Measurements from ENCODE around the gene PTPRE. TPM values are rescaled to one million over a fixed set of nuclear protein-coding genes. Genes with fewer than 3 reads are reported as not detected.

Gene PTPRE
- total and polyA plus RNA-seq, 2 of the 4 experiments (the other 2 are of a cell fraction), result 0.34 to 0.54 TPM

DNA sequence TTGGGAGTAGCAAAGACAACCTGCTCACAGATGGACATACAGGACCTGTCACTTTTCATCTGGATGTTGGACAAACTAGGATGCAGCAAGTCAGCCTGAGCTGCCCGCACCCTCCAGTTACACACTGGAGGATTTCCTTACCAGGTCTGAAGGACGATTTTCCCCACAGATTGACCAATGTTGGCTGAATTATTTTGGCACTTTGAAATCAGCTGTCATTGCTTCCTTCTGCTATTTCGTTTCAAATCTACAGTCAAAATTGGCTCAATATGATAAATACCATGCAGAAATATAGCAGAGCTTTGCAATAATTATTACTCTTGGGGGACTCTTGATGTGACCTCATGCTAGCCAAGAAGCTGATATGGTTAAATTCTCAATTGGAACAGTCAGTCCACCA lies 16.7 kb upstream of the PTPRE start:
- intact Hi-C loops (cut with micrococcal nuclease) (no loop called here), in situ Hi-C loops (cut with MboI; ENCODE audit: low sequenced_read_pairs) (no loop called here), dilution Hi-C loops (cut with HindIII; ENCODE audit: low sequenced_read_pairs, unreplicated experiment) (no loop called here)
- BruUV-seq (replicated peaks), result no TSS peak
- H2BK15ac ChIP-seq (ENCODE audit: low read depth, low read length), result no peak overlapping the region
- H3K14ac ChIP-seq (replicated peaks; ENCODE audit: low read depth, low read length), result no peak overlapping the region
- no peak overlapping the region for H3K9ac ChIP-seq (ENCODE audit: low read depth, low read length)
- no peak overlapping the region for H3K56ac ChIP-seq (ENCODE audit: extremely low read depth, insufficient read depth, low read length)
- H3K4me1 ChIP-seq (ENCODE audit: control insufficient read depth, insufficient read depth, low read length), result no peaks in the 10 kb centered on the region
- no peak overlapping the region for H3K18ac ChIP-seq (ENCODE audit: low read depth, low read length)
- no peaks in the 10 kb centered on the region for H3K9me1 ChIP-seq (ENCODE audit: insufficient read depth, low read length)
- H3K9me3 ChIP-seq (ENCODE audit: control insufficient read depth, insufficient read depth, low read length), result no peaks in the 10 kb centered on the region
- H2AK5ac ChIP-seq (ENCODE audit: low read depth, low read length), result no peak overlapping the region
- ATAC-seq (ENCODE audit: low read depth) (no peak), DNase-seq (no peak)
- no peaks in the 10 kb centered on the region for H3K36me3 ChIP-seq (ENCODE audit: control insufficient read depth, insufficient read depth, low read length)
- TF ChIP-seq POLR2A (IDR thresholded peaks at IDR 0.05; ENCODE audit: low read depth, low read length), result no peak
- TF ChIP-seq NFE2L2 (IDR thresholded peaks at IDR 0.05; ENCODE audit: low read depth, low read length), result no peak
- TF ChIP-seq, protein P1, sequence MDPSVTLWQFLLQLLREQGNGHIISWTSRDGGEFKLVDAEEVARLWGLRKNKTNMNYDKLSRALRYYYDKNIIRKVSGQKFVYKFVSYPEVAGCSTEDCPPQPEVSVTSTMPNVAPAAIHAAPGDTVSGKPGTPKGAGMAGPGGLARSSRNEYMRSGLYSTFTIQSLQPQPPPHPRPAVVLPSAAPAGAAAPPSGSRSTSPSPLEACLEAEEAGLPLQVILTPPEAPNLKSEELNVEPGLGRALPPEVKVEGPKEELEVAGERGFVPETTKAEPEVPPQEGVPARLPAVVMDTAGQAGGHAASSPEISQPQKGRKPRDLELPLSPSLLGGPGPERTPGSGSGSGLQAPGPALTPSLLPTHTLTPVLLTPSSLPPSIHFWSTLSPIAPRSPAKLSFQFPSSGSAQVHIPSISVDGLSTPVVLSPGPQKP (IDR thresholded peaks at IDR 0.05; ENCODE audit: borderline replicate concordance, low read depth, low read length), result no peak
- TF ChIP-seq, protein P2, sequence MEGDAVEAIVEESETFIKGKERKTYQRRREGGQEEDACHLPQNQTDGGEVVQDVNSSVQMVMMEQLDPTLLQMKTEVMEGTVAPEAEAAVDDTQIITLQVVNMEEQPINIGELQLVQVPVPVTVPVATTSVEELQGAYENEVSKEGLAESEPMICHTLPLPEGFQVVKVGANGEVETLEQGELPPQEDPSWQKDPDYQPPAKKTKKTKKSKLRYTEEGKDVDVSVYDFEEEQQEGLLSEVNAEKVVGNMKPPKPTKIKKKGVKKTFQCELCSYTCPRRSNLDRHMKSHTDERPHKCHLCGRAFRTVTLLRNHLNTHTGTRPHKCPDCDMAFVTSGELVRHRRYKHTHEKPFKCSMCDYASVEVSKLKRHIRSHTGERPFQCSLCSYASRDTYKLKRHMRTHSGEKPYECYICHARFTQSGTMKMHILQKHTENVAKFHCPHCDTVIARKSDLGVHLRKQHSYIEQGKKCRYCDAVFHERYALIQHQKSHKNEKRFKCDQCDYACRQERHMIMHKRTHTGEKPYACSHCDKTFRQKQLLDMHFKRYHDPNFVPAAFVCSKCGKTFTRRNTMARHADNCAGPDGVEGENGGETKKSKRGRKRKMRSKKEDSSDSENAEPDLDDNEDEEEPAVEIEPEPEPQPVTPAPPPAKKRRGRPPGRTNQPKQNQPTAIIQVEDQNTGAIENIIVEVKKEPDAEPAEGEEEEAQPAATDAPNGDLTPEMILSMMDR (conservative IDR thresholded peaks at IDR 0.05; ENCODE audit: low read depth, low read length), result no peak
- no peak for TF ChIP-seq RAD21 (IDR thresholded peaks at IDR 0.05; ENCODE audit: low read length)
- no peak for TF ChIP-seq MAFK (IDR thresholded peaks at IDR 0.05; ENCODE audit: low read depth, low read length)
- TF ChIP-seq RCOR1 (IDR thresholded peaks at IDR 0.05; ENCODE audit: insufficient replicate concordance, low read length), result no peak
- no peak for TF ChIP-seq RFX5 (IDR thresholded peaks at IDR 0.05; ENCODE audit: low read depth, low read length)
- TF ChIP-seq, protein P3, sequence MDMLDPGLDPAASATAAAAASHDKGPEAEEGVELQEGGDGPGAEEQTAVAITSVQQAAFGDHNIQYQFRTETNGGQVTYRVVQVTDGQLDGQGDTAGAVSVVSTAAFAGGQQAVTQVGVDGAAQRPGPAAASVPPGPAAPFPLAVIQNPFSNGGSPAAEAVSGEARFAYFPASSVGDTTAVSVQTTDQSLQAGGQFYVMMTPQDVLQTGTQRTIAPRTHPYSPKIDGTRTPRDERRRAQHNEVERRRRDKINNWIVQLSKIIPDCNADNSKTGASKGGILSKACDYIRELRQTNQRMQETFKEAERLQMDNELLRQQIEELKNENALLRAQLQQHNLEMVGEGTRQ (IDR thresholded peaks at IDR 0.05; ENCODE audit: low read depth, low read length), result no peak
- no peak for TF ChIP-seq FOS (IDR thresholded peaks at IDR 0.05; ENCODE audit: low read depth, low read length)
- no peak for TF ChIP-seq MXI1 (IDR thresholded peaks at IDR 0.05; ENCODE audit: borderline replicate concordance, low read depth, low read length)
- H2AFZ ChIP-seq (replicated peaks; ENCODE audit: low read length, poor library complexity), result no peak overlapping the region
- H3K27ac ChIP-seq (ENCODE audit: insufficient read depth, low read length), result no peak overlapping the region
- H3K79me1 ChIP-seq (ENCODE audit: low read depth in 1 of 2, low read length in 2 of 2), result no peaks in the 10 kb centered on the region
- H3K23ac ChIP-seq (ENCODE audit: low read depth, low read length), result no peak overlapping the region
- H4K91ac ChIP-seq (ENCODE audit: insufficient read depth, low read depth, low read length), result no peak overlapping the region
- H2BK5ac ChIP-seq (ENCODE audit: low read depth, low read length, poor library complexity, severe bottlenecking), result no peak overlapping the region
- ChIA-PET CTCF (no interaction called here), POLR2A (ENCODE audit: unreplicated experiment) (no interaction called here)
- H3K27me3 ChIP-seq (ENCODE audit: control insufficient read depth, insufficient read depth, low read length), result no peaks in the 10 kb centered on the region
- no CpG with 5 or more reads among the region's 3 CpGs for WGBS, 2 experiments (ENCODE audit: extremely low coverage in 2 of 2, insufficient read length in 1 of 2)
- no peak overlapping the region for H4K5ac ChIP-seq (ENCODE audit: low read depth, low read length)
- H2AK9ac ChIP-seq (replicated peaks; ENCODE audit: low read depth, low read length, poor library complexity), result no peak overlapping the region
- H4K8ac ChIP-seq (ENCODE audit: low read depth in 2 of 2, low read length in 2 of 2), result no peak overlapping the region
- H2BK20ac ChIP-seq (ENCODE audit: low read depth, low read length), result no peak overlapping the region
- no peak overlapping the region for H3K4ac ChIP-seq (ENCODE audit: low read depth, low read length)
- H3K4me2 ChIP-seq (ENCODE audit: low read depth, low read length), result no peak overlapping the region
- H3K4me3 ChIP-seq (ENCODE audit: insufficient read depth, low read depth, low read length), result no peak overlapping the region
- H4K20me1 ChIP-seq (ENCODE audit: insufficient read depth, low read length), result no peaks in the 10 kb centered on the region
- H2BK120ac ChIP-seq (ENCODE audit: low read depth, low read length), result no peak overlapping the region
